ENCODE measurements around the gene LPP.

LPP gene

GRCh38 chr3:188171682-188172467 lies 17.9 kb downstream of the LPP start:
- DNase-seq, result no peak

- DNase-seq, result no peak
Measured at GRCh38 chr3:188174317-188175044, 20.5 kb downstream of the LPP start.

- DNase-seq, result no peak
Measured at GRCh38 chr3:188176476-188176875, 22.5 kb downstream of the LPP start.

GRCh38 chr3:188176884-188177283 lies 22.9 kb downstream of the LPP start:
- no peak for DNase-seq

- DNase-seq, result no peak
Measured at GRCh38 chr3:188177721-188178120, 23.8 kb downstream of the LPP start.

GRCh38 chr3:188178293-188178936 lies 24.5 kb downstream of the LPP start:
- no peak for DNase-seq

- no peak for DNase-seq
Measured at GRCh38 chr3:188179006-188179966, 25.3 kb downstream of the LPP start.

- no peak for DNase-seq
Measured at GRCh38 chr3:188180114-188180513, 26.2 kb downstream of the LPP start.

GRCh38 chr3:188183452-188183851 lies 29.5 kb downstream of the LPP start:
- DNase-seq, result no peak

GRCh38 chr3:188184160-188184559 lies 30.2 kb downstream of the LPP start:
- no peak for DNase-seq

GRCh38 chr3:188184649-188185048 lies 30.7 kb downstream of the LPP start:
- no peak for DNase-seq

- DNase-seq, result no peak
Measured at GRCh38 chr3:188185717-188186251, 31.8 kb downstream of the LPP start.

GRCh38 chr3:188187053-188187452 lies 33.1 kb downstream of the LPP start:
- DNase-seq, result no peak

- no peak for DNase-seq
Measured at GRCh38 chr3:188188911-188189310, 35.0 kb downstream of the LPP start.

- DNase-seq, result no peak
Measured at GRCh38 chr3:188191460-188191859, 37.5 kb downstream of the LPP start.

- no peak for DNase-seq
Measured at GRCh38 chr3:188192034-188192433, 38.1 kb downstream of the LPP start.

- no peak for DNase-seq
Measured at GRCh38 chr3:188194332-188194731, 40.4 kb downstream of the LPP start.

- DNase-seq, result no peak
Measured at GRCh38 chr3:188196232-188196990, 42.5 kb downstream of the LPP start.

GRCh38 chr3:188197388-188197847 lies 43.5 kb downstream of the LPP start:
- no peak for DNase-seq

- DNase-seq, result no peak
Measured at GRCh38 chr3:188198001-188198400, 44.0 kb downstream of the LPP start.

GRCh38 chr3:188198760-188199327 lies 44.9 kb downstream of the LPP start:
- no peak for DNase-seq

Data from stimulated activated naive CD4-positive, alpha-beta T cell treated with Interleukin-2 at 50 U/mL for 16 hours (primary cell).